AG04449 (cell line): ENCODE measurements around the gene TINAGL1.

Source experiments
- CTCF ChIA-PET: fragments of 350-600 bp; formaldehyde crosslinking; extraction: SDS; loops from one replicate; lab custom pipeline; 2021; ENCODE audit warnings: antibody characterized with exemption; lab: Yijun Ruan, JAX
- POLR2A ChIA-PET: fragments of 400-600, 350-600 bp; formaldehyde crosslinking; extraction: SDS; loops from one replicate; lab custom pipeline; 2020; ENCODE audit warnings: antibody characterized with exemption, inconsistent platforms; lab: Yijun Ruan, JAX
- DNase-seq: peaks from one replicate; pipeline ENCODE4 v3.0.0-alpha.2; 2010; ENCODE audit warnings: low read depth, low spot score
- H3K4me3 ChIP-seq: 2 replicates; pipeline ENCODE4 v1.5.1; 2011; ENCODE audit warnings: low read depth, mild to moderate bottlenecking, control low read depth, low read length
- TF ChIP-seq, protein P1 (sequence below): IDR thresholded peaks from one replicate; pipeline ENCODE4 v1.5.1; 2011; ENCODE audit warnings: mild to moderate bottlenecking, moderate library complexity, low read length, control low read depth, inconsistent platforms; ENCODE audit not compliant: insufficient read depth; ENCODE audit errors: missing control alignments

TINAGL1 gene

DNA sequence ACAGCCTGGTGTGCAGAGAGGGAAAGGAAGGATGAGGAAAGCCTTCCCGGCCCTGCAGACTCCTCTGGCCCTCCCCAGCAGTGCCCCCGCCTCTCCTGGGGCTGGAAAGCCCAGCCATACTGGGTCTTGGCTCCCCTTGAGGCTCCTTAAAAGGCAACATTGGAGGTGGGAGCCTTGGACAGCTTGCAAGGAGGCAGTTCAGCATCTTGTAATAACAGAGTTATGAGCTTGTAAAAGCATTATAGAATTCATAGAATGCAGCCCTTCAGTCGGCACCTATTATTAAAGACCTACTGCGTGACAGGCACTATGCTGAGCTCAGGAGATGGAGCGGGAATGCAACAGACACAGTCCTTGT is 4.2 kb downstream of the TINAGL1 start:
- POLR2A ChIA-PET: no interaction called here
- DNase-seq: no peak
- no peak overlapping the region for H3K4me3 ChIP-seq
- CTCF ChIA-PET: interaction anchor here (1.1 to 1.6 kb wide), 9 partner anchors 9 to 186 kb away, joined by 3 to 6 read pairs (median 3); no protein-coding TSS in a partner anchor
- TF ChIP-seq, protein P1, sequence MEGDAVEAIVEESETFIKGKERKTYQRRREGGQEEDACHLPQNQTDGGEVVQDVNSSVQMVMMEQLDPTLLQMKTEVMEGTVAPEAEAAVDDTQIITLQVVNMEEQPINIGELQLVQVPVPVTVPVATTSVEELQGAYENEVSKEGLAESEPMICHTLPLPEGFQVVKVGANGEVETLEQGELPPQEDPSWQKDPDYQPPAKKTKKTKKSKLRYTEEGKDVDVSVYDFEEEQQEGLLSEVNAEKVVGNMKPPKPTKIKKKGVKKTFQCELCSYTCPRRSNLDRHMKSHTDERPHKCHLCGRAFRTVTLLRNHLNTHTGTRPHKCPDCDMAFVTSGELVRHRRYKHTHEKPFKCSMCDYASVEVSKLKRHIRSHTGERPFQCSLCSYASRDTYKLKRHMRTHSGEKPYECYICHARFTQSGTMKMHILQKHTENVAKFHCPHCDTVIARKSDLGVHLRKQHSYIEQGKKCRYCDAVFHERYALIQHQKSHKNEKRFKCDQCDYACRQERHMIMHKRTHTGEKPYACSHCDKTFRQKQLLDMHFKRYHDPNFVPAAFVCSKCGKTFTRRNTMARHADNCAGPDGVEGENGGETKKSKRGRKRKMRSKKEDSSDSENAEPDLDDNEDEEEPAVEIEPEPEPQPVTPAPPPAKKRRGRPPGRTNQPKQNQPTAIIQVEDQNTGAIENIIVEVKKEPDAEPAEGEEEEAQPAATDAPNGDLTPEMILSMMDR: no peak

DNA sequence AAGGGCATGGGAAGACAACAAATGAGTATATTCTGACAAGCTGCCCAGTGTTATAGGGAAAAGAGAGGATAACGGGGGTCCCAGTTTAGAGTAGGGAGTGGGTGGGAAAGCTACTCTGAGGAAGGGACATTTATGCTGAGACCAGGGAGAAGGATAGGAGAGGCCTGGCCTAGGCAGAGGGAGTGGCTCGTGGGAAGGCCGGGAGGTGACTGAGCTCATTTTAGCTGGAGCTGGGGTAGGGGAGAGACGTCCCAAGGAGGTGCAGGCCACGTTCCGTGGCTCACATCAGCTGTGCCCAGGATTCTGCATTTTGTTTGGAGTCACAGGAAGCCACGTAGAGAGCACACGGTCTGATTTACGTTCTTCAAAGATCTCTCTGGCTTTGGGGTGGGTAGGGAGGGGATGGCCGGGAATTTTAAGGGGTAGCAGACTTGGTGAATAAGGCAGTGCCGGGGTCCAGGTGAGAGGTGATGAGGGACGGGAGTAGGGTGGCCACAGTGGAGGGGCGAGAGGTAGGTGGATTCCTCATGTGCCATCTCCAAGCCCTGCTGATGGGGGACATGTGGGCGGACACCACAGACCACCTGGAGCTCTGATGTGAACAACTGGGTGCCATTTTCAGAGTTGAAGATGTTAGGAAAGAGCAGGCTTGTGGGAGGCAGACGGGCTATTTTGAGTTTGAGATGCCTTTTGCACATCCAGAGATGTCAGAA is 4.7 kb downstream of the TINAGL1 start:
- no peak overlapping the region for H3K4me3 ChIP-seq
- TF ChIP-seq, protein P1: no peak
- CTCF ChIA-PET: interaction anchor here (1.1 to 1.6 kb wide), 11 partner anchors 8 to 187 kb away, joined by 3 to 6 read pairs (median 3); partner anchors contain the start of gene HCRTR1
- DNase-seq: no peak
- POLR2A ChIA-PET: no interaction called here

DNA sequence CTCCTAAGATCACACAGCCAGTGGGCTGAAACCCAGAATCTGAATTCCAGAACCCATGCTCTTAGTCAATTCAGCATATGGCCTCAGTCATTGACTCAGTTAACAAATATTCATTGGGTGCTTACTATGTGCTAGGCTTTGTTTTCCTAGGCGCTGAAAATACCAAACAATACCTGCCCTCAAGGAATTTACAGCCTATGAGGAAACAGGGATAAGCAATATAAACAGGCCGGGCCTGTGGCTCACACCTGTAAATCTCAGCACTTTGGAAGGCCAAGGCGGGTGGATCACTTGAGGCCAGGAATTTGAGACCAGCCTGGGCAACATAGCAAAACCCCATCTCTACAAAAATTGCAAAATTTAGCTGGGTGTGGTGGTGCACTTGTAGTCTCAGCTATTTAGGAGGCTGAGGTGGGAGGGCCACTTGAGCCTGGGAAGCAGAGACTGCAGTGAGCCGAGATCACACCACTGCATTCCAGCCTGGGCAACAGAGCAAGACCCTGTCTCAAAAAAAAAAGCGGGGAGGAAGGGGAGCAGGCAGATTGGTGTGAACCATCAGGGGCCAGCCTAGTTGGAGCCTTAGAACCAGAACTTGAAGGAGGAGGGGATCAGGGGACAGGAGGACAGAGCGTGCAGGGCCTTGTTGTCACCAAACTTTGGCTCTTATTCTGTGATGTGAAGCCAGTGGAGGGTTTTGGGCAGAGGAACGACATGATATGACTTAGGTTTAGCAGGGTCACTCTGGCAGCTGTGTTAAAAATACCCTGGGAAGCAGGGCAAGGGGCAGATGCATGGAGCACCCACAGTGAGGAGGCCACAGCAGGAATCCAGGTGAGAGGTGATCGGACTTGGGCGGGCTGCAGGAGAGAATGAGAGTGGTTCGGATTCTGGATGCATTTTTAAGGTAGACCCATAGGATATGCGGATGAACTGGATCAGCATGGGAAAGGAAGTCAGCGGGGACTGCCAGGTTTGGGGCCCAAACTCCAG is 5.8 kb downstream of the TINAGL1 start:
- CTCF ChIA-PET: interaction anchor here (1.1 to 1.6 kb wide), 5 partner anchors 7 to 35 kb away, joined by 3 to 5 read pairs (median 4); partner anchors contain the start of gene HCRTR1
- H3K4me3 ChIP-seq: no peak overlapping the region
- TF ChIP-seq, protein P1: no peak
- DNase-seq: no peak
- POLR2A ChIA-PET: no interaction called here

DNA sequence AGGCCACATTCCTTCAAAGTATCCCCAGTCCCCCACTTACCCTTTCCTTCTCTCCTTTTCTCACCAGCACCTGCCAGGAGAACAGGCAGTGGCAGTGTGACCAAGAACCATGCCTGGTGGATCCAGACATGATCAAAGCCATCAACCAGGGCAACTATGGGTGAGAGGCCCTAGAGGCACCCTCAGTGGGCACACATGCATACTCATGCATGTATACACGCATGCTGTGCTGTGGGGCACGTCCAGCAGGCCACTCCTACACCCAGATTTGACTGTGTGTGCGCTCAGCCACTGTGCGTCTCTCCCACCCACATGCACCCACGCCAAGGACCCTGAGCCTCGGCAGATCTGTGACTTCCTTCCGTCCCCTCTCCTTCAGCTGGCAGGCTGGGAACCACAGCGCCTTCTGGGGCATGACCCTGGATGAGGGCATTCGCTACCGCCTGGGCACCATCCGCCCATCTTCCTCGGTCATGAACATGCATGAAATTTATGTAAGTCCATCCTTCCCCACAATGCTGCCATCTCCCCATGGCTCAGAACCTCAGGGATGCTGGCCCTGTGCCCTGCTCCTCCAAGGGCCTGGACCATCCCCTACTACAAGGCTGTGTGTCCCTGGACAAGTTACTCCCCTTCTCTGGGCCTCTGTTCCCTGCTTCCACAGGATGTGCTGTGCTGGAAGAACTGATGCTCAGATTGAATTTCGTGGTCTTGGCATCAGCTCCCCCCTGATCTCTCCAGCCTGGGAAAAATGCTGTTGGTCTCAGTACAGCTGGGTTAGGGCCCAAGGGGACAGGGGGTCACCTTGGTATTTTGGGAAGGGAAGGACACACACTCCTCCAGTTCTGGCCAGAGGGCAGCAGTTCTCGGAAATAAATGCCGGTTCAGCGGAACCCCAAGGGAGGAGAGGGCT is 7.0 kb downstream of the TINAGL1 start:
- CTCF ChIA-PET: interaction anchor here (0.8 to 15.8 kb wide), 5 partner anchors 10 to 35 kb away, joined by 4 to 327 read pairs (median 6); no protein-coding TSS in a partner anchor
- TF ChIP-seq, protein P1: no peak
- POLR2A ChIA-PET: no interaction called here
- no peak for DNase-seq
- H3K4me3 ChIP-seq: no peak overlapping the region

DNA sequence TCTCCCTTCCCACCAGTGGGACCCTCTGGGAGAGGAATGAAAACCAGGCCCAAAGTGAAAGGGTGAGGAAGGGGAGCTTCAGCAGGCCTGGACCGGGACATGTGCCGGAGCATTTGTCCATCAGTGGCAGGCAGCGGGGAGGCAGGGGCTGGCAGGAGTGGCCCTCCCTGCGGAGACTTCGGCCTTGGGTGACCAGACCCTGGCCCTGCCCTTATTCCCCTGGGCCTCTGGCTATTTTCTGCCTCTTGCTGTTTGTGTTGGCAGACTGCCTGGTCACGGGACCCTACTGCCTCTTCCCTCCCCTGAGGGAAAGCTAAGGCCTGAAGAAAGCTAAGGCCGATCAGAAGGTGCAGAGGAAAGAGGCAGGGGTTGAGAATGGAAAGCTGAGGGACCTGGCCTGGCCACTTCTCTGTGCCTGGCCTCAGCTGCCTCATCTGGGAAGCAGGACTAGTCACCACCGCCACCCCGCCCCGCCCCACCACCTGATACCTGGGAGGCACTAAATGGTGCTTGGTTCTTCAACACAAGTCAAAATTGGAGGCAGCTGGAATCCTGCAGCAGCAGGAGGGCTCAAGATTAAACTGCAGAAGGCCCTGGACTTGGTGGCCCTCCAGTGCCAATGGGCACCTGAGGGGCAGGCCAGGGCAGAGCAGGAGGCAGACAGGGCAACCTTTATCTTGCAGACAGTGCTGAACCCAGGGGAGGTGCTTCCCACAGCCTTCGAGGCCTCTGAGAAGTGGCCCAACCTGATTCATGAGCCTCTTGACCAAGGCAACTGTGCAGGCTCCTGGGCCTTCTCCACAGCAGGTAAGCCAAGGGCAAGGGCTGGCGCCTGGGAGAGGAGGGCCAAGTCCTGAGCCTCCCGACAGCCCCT is 7.9 kb downstream of the TINAGL1 start:
- DNase-seq: no peak
- TF ChIP-seq, protein P1: no peak
- POLR2A ChIA-PET: no interaction called here
- CTCF ChIA-PET: interaction anchor here (0.8 to 15.8 kb wide), 6 partner anchors 9 to 35 kb away, joined by 3 to 327 read pairs (median 5); no protein-coding TSS in a partner anchor
- H3K4me3 ChIP-seq: no peak overlapping the region
